A673 (cell line): ENCODE data around the gene F7.

Experiments
- EZH2 ChIP-seq: fragments of 200-600 bp; sonication (generic); IDR thresholded peaks from 2 replicates; pipeline ENCODE4 v1.6.1; 2017; ENCODE audit warnings: borderline replicate concordance, low read depth, mild to moderate bottlenecking, mixed read lengths, antibody characterized with exemption, low read length; ENCODE audit not compliant: poor library complexity, severe bottlenecking
- TF ChIP-seq, protein P1 (sequence below): fragments of 300-800, 200-600 bp; sonication (generic); conservative IDR thresholded peaks from 2 replicates; pipeline ENCODE4 v1.5.1; 2017; ENCODE audit warnings: low read depth, mild to moderate bottlenecking, antibody characterized with exemption, low read length, moderate library complexity, mixed read lengths

DNA sequence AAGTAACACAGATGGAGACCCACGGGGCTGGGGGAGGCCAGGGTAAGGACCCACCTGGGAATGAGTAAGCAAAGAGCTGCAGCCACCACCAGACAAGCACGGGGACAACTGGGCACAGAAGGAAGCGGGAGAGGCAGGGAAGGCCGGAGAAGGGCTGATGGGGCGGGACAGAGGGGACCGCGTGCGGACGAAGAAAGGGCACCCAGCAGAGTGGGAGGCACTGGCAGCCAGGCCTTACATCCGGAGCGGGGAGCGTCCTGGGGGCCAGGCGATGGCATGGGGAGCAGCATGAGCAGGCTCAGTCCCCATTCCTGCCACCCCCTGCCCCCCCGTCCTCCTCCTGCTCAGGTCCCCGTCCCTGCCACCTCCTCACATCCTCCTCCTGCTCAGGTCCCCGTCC, 55.8 kb downstream of the F7 start:
- TF ChIP-seq, protein P1, sequence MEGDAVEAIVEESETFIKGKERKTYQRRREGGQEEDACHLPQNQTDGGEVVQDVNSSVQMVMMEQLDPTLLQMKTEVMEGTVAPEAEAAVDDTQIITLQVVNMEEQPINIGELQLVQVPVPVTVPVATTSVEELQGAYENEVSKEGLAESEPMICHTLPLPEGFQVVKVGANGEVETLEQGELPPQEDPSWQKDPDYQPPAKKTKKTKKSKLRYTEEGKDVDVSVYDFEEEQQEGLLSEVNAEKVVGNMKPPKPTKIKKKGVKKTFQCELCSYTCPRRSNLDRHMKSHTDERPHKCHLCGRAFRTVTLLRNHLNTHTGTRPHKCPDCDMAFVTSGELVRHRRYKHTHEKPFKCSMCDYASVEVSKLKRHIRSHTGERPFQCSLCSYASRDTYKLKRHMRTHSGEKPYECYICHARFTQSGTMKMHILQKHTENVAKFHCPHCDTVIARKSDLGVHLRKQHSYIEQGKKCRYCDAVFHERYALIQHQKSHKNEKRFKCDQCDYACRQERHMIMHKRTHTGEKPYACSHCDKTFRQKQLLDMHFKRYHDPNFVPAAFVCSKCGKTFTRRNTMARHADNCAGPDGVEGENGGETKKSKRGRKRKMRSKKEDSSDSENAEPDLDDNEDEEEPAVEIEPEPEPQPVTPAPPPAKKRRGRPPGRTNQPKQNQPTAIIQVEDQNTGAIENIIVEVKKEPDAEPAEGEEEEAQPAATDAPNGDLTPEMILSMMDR = no peak
- no peak for TF ChIP-seq EZH2
